Measurements from ENCODE around the gene OSGEP. TPM values are rescaled to one million over a fixed set of nuclear protein-coding genes. Genes with fewer than 3 reads are reported as not detected.

The OSGEP gene
- polyA plus RNA-seq, 1 donor: 63.2 TPM

- Histone ChIP-seq H3K9me3 (ENCODE audit: control insufficient read depth, low read depth, low read length) (no peaks in the 10 kb centered on the region), H3K27me3 (ENCODE audit: control insufficient read depth, insufficient read depth, low read length) (no peaks in the 10 kb centered on the region), H3K36me3 (ENCODE audit: control insufficient read depth, insufficient read depth, low read length) (no peaks in the 10 kb centered on the region), H3K4me3 (ENCODE audit: low read length) (no peak overlapping the region), H3K4me1 (ENCODE audit: control insufficient read depth, insufficient read depth, low read length) (peaks cover 55% of the 10 kb centered on the region), H3K27ac (ENCODE audit: low read length) (peak overlapping the region; percentile 91)
- WGBS (ENCODE audit: insufficient coverage, low lambda C conversion rate): no CpG with 5 or more reads among the region's 7 CpGs
- peak in 1 of 2 donors; percentile 49 for DNase-seq
These were observed 37.1 kb downstream of the OSGEP start for GRCh38 chr14:20417250-20418186.

- peak; percentile 54 to 83 for DNase-seq
- Histone ChIP-seq H3K27ac (ENCODE audit: low read length) (peak overlapping the region; percentile 91), H3K4me3 (ENCODE audit: low read length) (no peak overlapping the region), H3K36me3 (ENCODE audit: control insufficient read depth, insufficient read depth, low read length) (no peaks in the 10 kb centered on the region), H3K4me1 (ENCODE audit: control insufficient read depth, insufficient read depth, low read length) (peaks cover 55% of the 10 kb centered on the region), H3K27me3 (ENCODE audit: control insufficient read depth, insufficient read depth, low read length) (no peaks in the 10 kb centered on the region), H3K9me3 (ENCODE audit: control insufficient read depth, low read depth, low read length) (no peaks in the 10 kb centered on the region)
- WGBS (ENCODE audit: insufficient coverage, low lambda C conversion rate): no CpG with 5 or more reads among the region's 2 CpGs
These were observed 38.4 kb downstream of the OSGEP start for GRCh38 chr14:20416223-20416622.

- Histone ChIP-seq H3K9me3 (ENCODE audit: control insufficient read depth, low read depth, low read length) (no peaks in the 10 kb centered on the region), H3K27me3 (ENCODE audit: control insufficient read depth, insufficient read depth, low read length) (no peaks in the 10 kb centered on the region), H3K4me1 (ENCODE audit: control insufficient read depth, insufficient read depth, low read length) (peaks cover 55% of the 10 kb centered on the region), H3K27ac (ENCODE audit: low read length) (peak overlapping the region; percentile 91), H3K36me3 (ENCODE audit: control insufficient read depth, insufficient read depth, low read length) (no peaks in the 10 kb centered on the region), H3K4me3 (ENCODE audit: low read length) (no peak overlapping the region)
- 57% methylated on average over 1 of the region's 3 CpGs for WGBS (ENCODE audit: insufficient coverage, low lambda C conversion rate)
- peak in 1 of 2 donors; percentile 66 for DNase-seq
These were observed 38.8 kb downstream of the OSGEP start for GRCh38 chr14:20415782-20416206.

DNA sequence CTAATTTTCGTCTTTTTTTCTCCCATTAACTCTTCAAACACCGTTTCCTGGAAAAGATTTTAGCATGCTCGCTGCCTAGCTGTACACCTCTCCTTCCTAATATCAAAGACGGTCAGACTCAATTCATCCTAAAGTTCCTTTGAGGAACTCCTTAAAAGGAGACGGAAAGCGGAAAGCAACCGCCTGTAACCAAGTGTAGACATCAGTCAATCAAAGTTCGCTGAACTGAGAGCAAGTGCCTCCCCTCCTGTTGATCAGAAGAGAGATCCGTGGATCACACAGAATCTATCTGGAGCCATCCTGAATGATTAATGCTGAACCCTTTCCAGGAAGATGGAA lies 40.9 kb downstream of the OSGEP start:
- no peaks in the 10 kb centered on the region for H3K36me3 ChIP-seq (ENCODE audit: control insufficient read depth, insufficient read depth, low read length)
- peak overlapping the region; percentile 100 for H3K27ac ChIP-seq (ENCODE audit: low read length)
- H3K9me3 ChIP-seq (ENCODE audit: control insufficient read depth, low read depth, low read length): no peaks in the 10 kb centered on the region
- peaks cover 46% of the 10 kb centered on the region for H3K4me1 ChIP-seq (ENCODE audit: control insufficient read depth, insufficient read depth, low read length)
- H3K27me3 ChIP-seq (ENCODE audit: control insufficient read depth, insufficient read depth, low read length): no peaks in the 10 kb centered on the region
- 0% methylated on average over 3 of the region's 9 CpGs for WGBS (ENCODE audit: insufficient coverage, low lambda C conversion rate)
- no peak for DNase-seq
- H3K4me3 ChIP-seq (ENCODE audit: low read length): peak overlapping the region; percentile 96

DNA sequence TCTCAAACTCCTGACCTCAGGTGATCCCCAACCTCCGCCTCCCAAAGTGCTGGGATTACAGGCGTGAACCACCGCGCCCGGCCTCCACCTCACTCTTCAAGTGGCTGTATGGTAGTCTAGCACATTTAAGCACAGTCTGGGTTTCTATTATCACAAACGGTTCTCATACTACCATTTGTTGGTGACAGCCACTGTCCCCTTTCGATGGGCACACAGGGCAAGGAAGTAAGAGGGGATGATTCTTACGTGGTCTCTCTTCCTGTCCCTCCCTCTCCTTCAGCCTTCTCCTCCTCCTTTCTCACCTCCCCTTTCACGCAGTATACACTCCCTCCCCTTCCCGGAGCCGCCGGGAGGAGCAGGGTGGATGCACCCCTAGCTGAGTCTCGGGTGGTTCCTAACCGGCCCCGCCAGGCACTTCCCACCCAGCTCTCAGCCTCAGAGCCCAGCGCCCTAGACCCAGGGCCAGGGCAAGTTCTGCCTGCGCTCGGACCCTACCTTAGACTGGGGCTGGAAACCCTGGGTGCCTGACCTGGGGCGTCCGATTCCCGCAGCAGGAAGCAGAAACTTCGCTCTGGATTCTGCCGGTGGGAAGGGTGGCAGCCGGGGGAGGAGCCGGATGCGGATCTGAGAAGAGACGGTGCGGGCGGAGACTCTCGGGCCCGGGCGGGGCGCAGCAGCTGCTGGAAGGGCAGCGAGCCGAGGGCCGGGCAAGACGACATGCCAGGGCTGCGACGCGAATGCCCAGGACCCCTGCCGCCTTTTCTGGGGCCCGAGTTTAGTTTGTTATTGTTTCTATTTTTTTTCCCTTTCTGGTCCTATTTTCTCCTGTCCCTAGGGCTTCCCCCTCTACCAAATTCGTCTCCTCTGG lies 41.5 kb downstream of the OSGEP start, which contains the start of gene TEP1:
TEP1 (minus strand) TSS at position 626 of the 868 bp plus-strand sequence. CDS start 5,062 bp downstream, outside the sequence.
- DNase-seq: peak; percentile 83 to 93
- WGBS (ENCODE audit: insufficient coverage, low lambda C conversion rate): 0% methylated on average over 1 of the region's 43 CpGs
- Histone ChIP-seq H3K27me3 (ENCODE audit: control insufficient read depth, insufficient read depth, low read length) (no peaks in the 10 kb centered on the region), H3K4me1 (ENCODE audit: control insufficient read depth, insufficient read depth, low read length) (peaks cover 45% of the 10 kb centered on the region), H3K27ac (ENCODE audit: low read length) (peak within 1 kb of the TSS; percentile 100), H3K4me3 (ENCODE audit: low read length) (peak within 1 kb of the TSS; percentile 96), H3K36me3 (ENCODE audit: control insufficient read depth, insufficient read depth, low read length) (peaks cover 4% of the 10 kb centered on the region), H3K9me3 (ENCODE audit: control insufficient read depth, low read depth, low read length) (no peaks in the 10 kb centered on the region)

DNA sequence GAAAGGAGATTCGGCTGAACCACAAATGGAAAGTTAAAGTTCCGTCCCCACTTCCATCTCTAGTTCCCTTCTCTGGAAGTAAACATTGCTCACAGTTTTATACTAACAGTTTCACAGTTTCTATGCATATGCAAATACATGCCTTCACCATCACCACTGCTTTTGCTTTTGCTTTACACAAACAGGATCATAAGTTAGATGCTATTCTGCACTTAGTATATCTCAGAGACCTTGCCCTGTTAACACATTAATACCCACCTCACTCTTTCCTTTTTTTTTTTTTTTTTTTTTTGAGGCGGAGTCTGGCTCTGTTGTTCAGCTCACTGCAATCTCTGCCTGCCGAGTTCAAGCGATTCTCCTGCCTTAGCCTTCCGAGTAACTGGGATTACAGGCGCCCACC lies 42.2 kb downstream of the OSGEP start:
- H3K9me3 ChIP-seq (ENCODE audit: control insufficient read depth, low read depth, low read length): no peaks in the 10 kb centered on the region
- WGBS (ENCODE audit: insufficient coverage, low lambda C conversion rate): no CpG with 5 or more reads among the region's 7 CpGs
- peaks cover 45% of the 10 kb centered on the region for H3K4me1 ChIP-seq (ENCODE audit: control insufficient read depth, insufficient read depth, low read length)
- H3K36me3 ChIP-seq (ENCODE audit: control insufficient read depth, insufficient read depth, low read length): peaks cover 11% of the 10 kb centered on the region
- H3K27me3 ChIP-seq (ENCODE audit: control insufficient read depth, insufficient read depth, low read length): no peaks in the 10 kb centered on the region
- peak in 1 of 2 donors; percentile 78 for DNase-seq
- H3K4me3 ChIP-seq (ENCODE audit: low read length): peak overlapping the region; percentile 96
- peak overlapping the region; percentile 100 for H3K27ac ChIP-seq (ENCODE audit: low read length)

- Histone ChIP-seq H3K4me1 (ENCODE audit: control insufficient read depth, insufficient read depth, low read length) (peaks cover 35% of the 10 kb centered on the region), H3K9me3 (ENCODE audit: control insufficient read depth, low read depth, low read length) (no peaks in the 10 kb centered on the region), H3K4me3 (ENCODE audit: low read length) (no peak overlapping the region), H3K27ac (ENCODE audit: low read length) (peak overlapping the region; percentile 82), H3K36me3 (ENCODE audit: control insufficient read depth, insufficient read depth, low read length) (peaks cover 40% of the 10 kb centered on the region), H3K27me3 (ENCODE audit: control insufficient read depth, insufficient read depth, low read length) (no peaks in the 10 kb centered on the region)
- no peak for DNase-seq
- 100% methylated on average over 1 of the region's 2 CpGs for WGBS (ENCODE audit: insufficient coverage, low lambda C conversion rate)
These were observed 45.4 kb downstream of the OSGEP start for GRCh38 chr14:20409226-20409625.

GRCh38 chr14:20403521-20403920 lies 51.1 kb downstream of the OSGEP start:
- no peak for DNase-seq
- Histone ChIP-seq H3K27ac (ENCODE audit: low read length) (no peak overlapping the region), H3K4me3 (ENCODE audit: low read length) (no peak overlapping the region), H3K27me3 (ENCODE audit: control insufficient read depth, insufficient read depth, low read length) (no peaks in the 10 kb centered on the region), H3K36me3 (ENCODE audit: control insufficient read depth, insufficient read depth, low read length) (peaks cover 86% of the 10 kb centered on the region), H3K9me3 (ENCODE audit: control insufficient read depth, low read depth, low read length) (no peaks in the 10 kb centered on the region), H3K4me1 (ENCODE audit: control insufficient read depth, insufficient read depth, low read length) (peaks cover 29% of the 10 kb centered on the region)
- no CpG with 5 or more reads among the region's 11 CpGs for WGBS (ENCODE audit: insufficient coverage, low lambda C conversion rate)

GRCh38 chr14:20400965-20401593 lies 53.5 kb downstream of the OSGEP start:
- no CpG with 5 or more reads among the region's 10 CpGs for WGBS (ENCODE audit: insufficient coverage, low lambda C conversion rate)
- H3K9me3 ChIP-seq (ENCODE audit: control insufficient read depth, low read depth, low read length): no peaks in the 10 kb centered on the region
- peaks cover 69% of the 10 kb centered on the region for H3K36me3 ChIP-seq (ENCODE audit: control insufficient read depth, insufficient read depth, low read length)
- no peaks in the 10 kb centered on the region for H3K27me3 ChIP-seq (ENCODE audit: control insufficient read depth, insufficient read depth, low read length)
- H3K4me1 ChIP-seq (ENCODE audit: control insufficient read depth, insufficient read depth, low read length): peaks cover 15% of the 10 kb centered on the region
- DNase-seq: no peak
- no peak overlapping the region for H3K4me3 ChIP-seq (ENCODE audit: low read length)
- H3K27ac ChIP-seq (ENCODE audit: low read length): no peak overlapping the region

GRCh38 chr14:20400589-20400964 lies 54.0 kb downstream of the OSGEP start:
- Histone ChIP-seq H3K4me3 (ENCODE audit: low read length) (no peak overlapping the region), H3K36me3 (ENCODE audit: control insufficient read depth, insufficient read depth, low read length) (peaks cover 69% of the 10 kb centered on the region), H3K9me3 (ENCODE audit: control insufficient read depth, low read depth, low read length) (no peaks in the 10 kb centered on the region), H3K4me1 (ENCODE audit: control insufficient read depth, insufficient read depth, low read length) (peaks cover 10% of the 10 kb centered on the region), H3K27ac (ENCODE audit: low read length) (no peak overlapping the region), H3K27me3 (ENCODE audit: control insufficient read depth, insufficient read depth, low read length) (no peaks in the 10 kb centered on the region)
- no CpG with 5 or more reads among the region's 1 CpG for WGBS (ENCODE audit: insufficient coverage, low lambda C conversion rate)
- no peak for DNase-seq

Measured in large intestine (tissue), 3 donors.